Astrocyte (in vitro differentiated cells and primary cell): Measurements from ENCODE around the gene FGD5.

Experiments
- CTCF ChIP-seq: IDR thresholded peaks from 2 replicates; pipeline ENCODE4 v1.5.1; 2011; ENCODE audit warnings: low read depth, mild to moderate bottlenecking, inconsistent platforms, low read length, moderate library complexity; ENCODE audit not compliant: insufficient read depth
- EZH2 ChIP-seq: IDR thresholded peaks from 2 replicates; pipeline ENCODE4 v1.6.1; 2012; ENCODE audit warnings: mild to moderate bottlenecking, low read length, inconsistent platforms; ENCODE audit not compliant: insufficient read depth

- TF ChIP-seq CTCF (no peak), EZH2 (no peak)
Measured at GRCh38 chr3:14911651-14912050, 92.9 kb downstream of the FGD5 start.
